ENCODE results near the gene IL2RA. TPM values are rescaled to one million over a fixed set of nuclear protein-coding genes. Genes with fewer than 3 reads are reported as not detected.

IL2RA gene
- total and polyA plus RNA-seq, 2 experiments from 2014 or later: not detected

GRCh38 chr10:5981529-5981928 is 80.6 kb downstream of the IL2RA start (continued):
- no peak for TF ChIP-seq REST (IDR thresholded peaks at IDR 0.05; ENCODE audit: unreplicated experiment)

GRCh38 chr10:5978230-5978489 is 84.0 kb downstream of the IL2RA start:
- Histone ChIP-seq H3K9me2 (ENCODE audit: insufficient read depth) (no peaks in the 10 kb centered on the region), H2AFZ (peak overlapping the region; percentile 98), H3K4me3 (peak overlapping the region; percentile 83), H3K27ac (ENCODE audit: low read depth) (no peak overlapping the region), H3K27me3 (ENCODE audit: insufficient read depth) (peaks cover 55% of the 10 kb centered on the region), H3K4me2 (peak overlapping the region; percentile 91), H3K79me2 (replicated peaks; ENCODE audit: insufficient read depth) (no peaks in the 10 kb centered on the region), H3K36me3 (ENCODE audit: insufficient read depth) (no peaks in the 10 kb centered on the region), H3F3A (replicated peaks; ENCODE audit: low read depth) (0 out of 2 replicates have a peak, but pooled peaks cover 6% of the 10 kb centered on the region), H3K4me1 (ENCODE audit: insufficient read depth) (peaks cover 15% of the 10 kb centered on the region), H4K20me1 (replicated peaks; ENCODE audit: insufficient read depth) (no peaks in the 10 kb centered on the region)
- peaks cover 2% of the 10 kb centered on the region; the same call in 1 of the 3 replicates for H3K36me3 Mint-ChIP-seq (ENCODE audit: low read depth)
- H3K4me3 Mint-ChIP-seq: peak overlapping the region; percentile 87
- ATAC-seq: no peak
- DNase-seq (ENCODE audit: low spot score): no peak
- H3K27ac Mint-ChIP-seq: no peak overlapping the region
- TF ChIP-seq EZH2 (IDR thresholded peaks at IDR 0.05; ENCODE audit: low read depth, unreplicated experiment) (peak; percentile 3), ZNF462 (CRISPR knock-in tag; IDR thresholded peaks at IDR 0.05) (no peak)
- H3K4me1 Mint-ChIP-seq: peaks cover 9% of the 10 kb centered on the region
- H3K27me3 Mint-ChIP-seq (ENCODE audit: insufficient read depth, low read depth, poor library complexity): peaks cover 42% of the 10 kb centered on the region
- H3K9me3 Mint-ChIP-seq: no peaks in the 10 kb centered on the region; the same call in 2 of the 3 replicates

Measured in GM23338 (cell line).